Lung microvascular endothelial cell (primary cell): ENCODE data around the gene ATRIP. TPM values are rescaled to one million over a fixed set of nuclear protein-coding genes. Genes with fewer than 3 reads are reported as not detected.
A peak's percentile ranks its signal among the peaks of the same experiment; 100 is the strongest.

Source experiments
- DNase-seq, 2 donors: peaks; one replicate each; pipeline versions ENCODE4 v3.0.0 to v3.0.0-alpha.2; 2010; ENCODE audit warnings: low read depth in 2 of 2
- total RNA-seq: library from RNA; depleted of rRNA; stranded (reverse); fragments of >200 nt; gene quantifications from 2 replicates; pipeline ENCODE4 v1.2.1, GENCODE V29; 2014

ATRIP gene
- total RNA-seq, 1 donor from 2014 or later, result 4.6 TPM

DNA sequence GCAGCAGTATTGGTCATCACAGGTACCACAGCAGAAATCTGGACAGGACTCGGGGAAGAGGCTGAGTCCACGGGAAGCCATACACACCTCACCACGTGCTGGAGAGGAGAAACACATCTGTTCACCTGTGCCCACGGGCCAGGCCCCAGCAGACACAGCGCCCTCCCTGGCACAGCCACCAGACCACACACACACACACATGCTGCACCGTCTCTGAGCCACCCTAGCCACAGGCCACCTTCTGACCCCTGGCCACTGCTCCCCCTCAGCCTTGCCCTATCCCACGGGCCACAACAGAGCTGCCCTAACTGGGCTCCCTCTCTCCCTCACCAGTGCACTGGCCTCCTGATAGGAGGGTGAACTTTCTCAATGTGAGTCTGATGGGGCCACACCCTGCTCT is 54.7 kb downstream of the ATRIP start:
- DNase-seq, result no peak

DNA sequence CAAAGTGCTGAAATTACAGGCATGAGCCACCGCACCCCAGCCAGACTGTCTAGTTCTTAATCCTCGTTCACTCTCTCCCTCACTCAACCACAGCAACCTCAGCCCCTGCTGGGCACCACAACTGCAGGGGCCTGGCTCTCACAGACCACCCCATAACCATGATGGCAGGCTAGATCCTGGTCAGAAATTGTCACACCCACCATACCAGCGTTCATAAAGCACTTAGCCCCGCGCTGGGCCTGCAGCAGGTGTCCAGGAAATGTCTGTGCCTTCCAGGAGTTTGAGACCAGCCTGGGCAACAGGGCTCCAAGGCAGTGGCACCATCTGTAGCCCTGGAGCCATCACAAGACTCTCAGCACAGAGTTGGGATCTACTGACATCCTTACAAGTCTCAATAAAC is 55.6 kb downstream of the ATRIP start:
- DNase-seq, result no peak

DNA sequence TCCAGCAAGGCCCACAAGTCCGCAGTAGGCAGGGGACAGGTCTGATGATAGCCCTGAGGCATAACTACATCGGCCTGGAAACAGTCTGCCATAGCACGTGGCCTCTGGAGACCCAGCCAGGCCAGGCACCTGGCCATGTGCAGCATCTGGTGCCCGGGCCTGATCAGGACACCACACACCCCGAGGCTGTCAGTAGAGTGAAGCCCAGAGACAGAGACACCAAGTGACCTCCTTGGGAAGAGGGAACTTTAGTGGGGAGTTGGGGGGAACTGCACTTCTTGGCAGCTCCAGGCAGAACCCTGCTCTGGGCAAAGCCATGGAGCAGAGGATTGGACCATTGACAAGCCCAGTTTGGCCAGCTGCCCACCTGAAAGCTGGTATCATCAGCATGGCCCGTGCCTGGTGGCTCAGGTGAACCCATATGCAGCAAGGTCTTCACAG is 56.2 kb downstream of the ATRIP start:
- peak in 1 of 2 donors; percentile 17 for DNase-seq

DNA sequence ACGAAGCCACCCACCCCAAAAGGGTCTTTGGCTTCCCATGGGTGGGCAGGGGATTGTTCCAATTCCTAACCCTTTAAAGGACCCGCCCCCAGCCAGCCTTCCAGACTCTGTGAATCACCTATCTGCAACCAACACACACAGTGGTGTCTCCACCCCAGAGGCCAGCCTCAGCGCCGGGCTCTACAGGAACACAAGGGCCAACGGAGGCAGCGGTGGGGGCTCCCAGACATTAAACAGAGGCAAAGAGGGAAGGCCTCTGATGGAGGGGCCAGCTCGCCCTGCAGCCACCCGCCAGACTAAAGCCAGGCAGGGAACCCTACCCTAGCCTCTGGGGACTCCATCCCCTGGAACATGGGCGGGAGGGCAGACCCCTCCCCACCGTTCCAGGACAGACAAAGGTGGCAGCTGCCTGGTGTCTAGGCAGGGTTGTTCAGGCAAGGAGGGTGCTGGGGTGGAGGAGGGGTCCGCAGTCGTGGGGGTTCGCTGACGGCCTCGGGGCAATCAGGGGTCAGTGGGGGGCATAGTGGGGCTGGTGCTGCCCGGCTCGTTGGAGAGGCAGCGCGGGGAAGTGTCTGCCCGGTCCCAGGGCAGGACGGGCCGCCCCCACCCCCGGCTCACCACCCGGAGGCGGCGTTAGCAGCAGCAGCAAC is 57.0 kb downstream of the ATRIP start:
- peak; percentile 32 to 52 for DNase-seq

- DNase-seq, result peak; percentile 63 to 85
Measured at GRCh38 chr3:48504051-48504946, 57.8 kb downstream of the ATRIP start, which contains the start of gene SHISA5. TSS of gene SHISA5 (minus strand) at chr3:48504174. CDS start at chr3:48504094, 80 bp downstream.

DNA sequence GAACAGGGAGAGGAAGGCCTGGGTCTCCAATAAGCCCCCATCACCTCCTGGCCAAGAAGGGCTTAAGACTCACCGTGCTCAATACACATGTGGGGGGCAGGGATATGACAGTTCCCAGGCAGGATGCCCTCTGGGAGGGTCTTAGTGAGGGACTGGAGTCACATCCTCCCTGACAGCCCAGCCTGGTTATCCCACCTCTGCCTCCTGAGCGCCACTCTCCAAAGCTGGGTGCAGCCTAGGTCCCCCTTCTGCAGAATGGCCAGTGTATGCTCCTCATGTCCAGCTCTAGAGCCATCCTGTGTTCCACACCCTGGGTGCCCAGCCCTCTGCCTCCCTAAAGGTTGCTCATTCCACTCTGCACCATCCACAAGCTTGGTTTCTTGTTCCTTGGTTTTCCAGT is 58.6 kb downstream of the ATRIP start:
- no peak for DNase-seq

- DNase-seq, result no peak
Measured at GRCh38 chr3:48505968-48506504, 59.5 kb downstream of the ATRIP start.

DNA sequence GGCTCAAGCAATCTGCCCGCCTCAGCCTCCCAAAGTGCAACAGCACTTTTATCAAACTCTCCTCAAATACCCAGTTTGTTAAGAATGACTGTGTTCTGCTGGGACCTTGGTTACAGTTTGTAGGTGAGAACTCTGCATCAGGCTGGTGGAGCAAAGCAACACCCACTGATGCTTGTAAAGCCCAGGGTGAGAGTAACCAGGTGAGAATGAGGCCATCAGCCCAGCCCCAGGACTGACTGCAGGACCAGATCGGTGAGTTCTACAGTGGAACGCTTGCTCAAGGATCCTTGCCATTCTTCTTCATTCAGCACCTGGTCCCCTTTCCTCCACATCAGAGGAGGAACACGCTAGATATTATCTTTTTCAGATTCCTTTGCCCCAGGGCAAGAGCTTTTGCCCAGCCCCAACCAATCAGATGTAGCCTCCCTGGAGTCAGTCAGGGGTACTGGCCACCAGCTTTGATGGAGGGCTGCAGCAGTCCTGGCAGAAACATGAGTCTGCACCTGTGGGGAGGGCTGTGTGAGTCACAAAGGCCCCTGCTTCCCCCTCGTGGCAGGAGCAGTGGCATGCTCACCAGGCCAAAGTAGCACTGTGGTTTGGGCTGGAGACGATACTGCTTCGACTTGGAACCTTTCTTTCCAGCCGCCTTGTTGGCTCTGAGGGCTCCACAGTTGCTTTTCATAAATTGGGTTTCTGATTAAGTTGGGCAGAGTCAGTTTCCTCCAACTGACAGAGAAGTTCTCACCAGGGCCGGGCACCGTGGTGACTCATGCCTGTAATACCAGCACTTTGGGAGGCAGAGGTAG is 60.9 kb downstream of the ATRIP start:
- DNase-seq, result peak; percentile 70 to 83

DNA sequence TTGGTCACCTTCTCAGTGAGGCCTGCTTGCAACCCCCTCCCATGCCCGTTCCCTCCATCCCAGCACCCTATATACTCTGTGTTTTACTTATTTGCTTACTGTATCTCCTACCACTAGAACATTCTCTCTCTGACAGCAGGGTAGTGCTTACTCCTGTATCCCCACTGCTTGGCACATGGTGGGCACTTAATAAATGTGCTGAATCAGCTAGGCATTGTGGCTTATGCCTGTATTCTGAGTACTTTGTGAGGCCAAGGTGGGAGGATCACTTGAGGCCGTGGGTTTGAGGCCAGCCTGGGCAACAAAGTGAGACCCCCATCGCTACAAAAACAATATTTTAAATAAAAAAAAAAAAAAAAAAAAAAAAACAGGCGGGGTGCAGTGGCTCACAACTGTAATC is 65.0 kb downstream of the ATRIP start:
- no peak for DNase-seq

GRCh38 chr3:48514431-48515227 is 68.1 kb downstream of the ATRIP start:
- no peak for DNase-seq

Other genes starting within 250 kb of the ATRIP start
- gene CAMP, start 223.2 kb upstream of the ATRIP start, total RNA-seq, result not detected in 2 replicates
- gene ZNF589, start 205.6 kb upstream of the ATRIP start, total RNA-seq, result 1.8 and 2.0 TPM in 2 replicates
- 11.3 and 16.3 TPM in 2 replicates for gene NME6, start 145.4 kb upstream of the ATRIP start, total RNA-seq
- gene SPINK8, start 113.1 kb upstream of the ATRIP start, total RNA-seq, result not detected in 2 replicates
- not detected in 2 replicates for gene FBXW12, start 74.5 kb upstream of the ATRIP start, total RNA-seq
- 16.1 and 17.0 TPM in 2 replicates for gene PLXNB1, start 16.7 kb upstream of the ATRIP start, total RNA-seq
- 8.9 and 10.1 TPM in 2 replicates for gene CCDC51, start 6.6 kb upstream of the ATRIP start, total RNA-seq
- 237 and 246 TPM in 2 replicates for gene TMA7, start 6.5 kb upstream of the ATRIP start, total RNA-seq
- gene SHISA5, start 57.4 kb downstream of the ATRIP start, total RNA-seq, result 65.6 and 68.5 TPM in 2 replicates
- 0.60 and 1.5 TPM in 2 replicates for gene PFKFB4, start 110.1 kb downstream of the ATRIP start, total RNA-seq
- gene UCN2, start 117.0 kb downstream of the ATRIP start, total RNA-seq, result not detected in 2 replicates
- gene COL7A1, start 148.6 kb downstream of the ATRIP start, total RNA-seq, result under 0.01 and 0.22 TPM in 2 replicates
- gene UQCRC1, start 162.9 kb downstream of the ATRIP start, total RNA-seq, result 187 and 249 TPM in 2 replicates
- not detected in 2 replicates for gene TMEM89, start 175.0 kb downstream of the ATRIP start, total RNA-seq
- gene SLC26A6, start 188.7 kb downstream of the ATRIP start, total RNA-seq, result 8.3 and 9.7 TPM in 2 replicates
- 0.20 and 0.22 TPM in 2 replicates for gene CELSR3, start 216.1 kb downstream of the ATRIP start, total RNA-seq
- 4.2 and 5.2 TPM in 2 replicates for gene NCKIPSD, start 239.2 kb downstream of the ATRIP start, total RNA-seq